ENCODE measurements around the gene RHBDD2.
"Not testable (repeated sequence)": the region's sequence is repeated elsewhere in the genome, so short reads cannot be mapped to it uniquely, and the experiment has no call there.

RHBDD2 gene

DNA sequence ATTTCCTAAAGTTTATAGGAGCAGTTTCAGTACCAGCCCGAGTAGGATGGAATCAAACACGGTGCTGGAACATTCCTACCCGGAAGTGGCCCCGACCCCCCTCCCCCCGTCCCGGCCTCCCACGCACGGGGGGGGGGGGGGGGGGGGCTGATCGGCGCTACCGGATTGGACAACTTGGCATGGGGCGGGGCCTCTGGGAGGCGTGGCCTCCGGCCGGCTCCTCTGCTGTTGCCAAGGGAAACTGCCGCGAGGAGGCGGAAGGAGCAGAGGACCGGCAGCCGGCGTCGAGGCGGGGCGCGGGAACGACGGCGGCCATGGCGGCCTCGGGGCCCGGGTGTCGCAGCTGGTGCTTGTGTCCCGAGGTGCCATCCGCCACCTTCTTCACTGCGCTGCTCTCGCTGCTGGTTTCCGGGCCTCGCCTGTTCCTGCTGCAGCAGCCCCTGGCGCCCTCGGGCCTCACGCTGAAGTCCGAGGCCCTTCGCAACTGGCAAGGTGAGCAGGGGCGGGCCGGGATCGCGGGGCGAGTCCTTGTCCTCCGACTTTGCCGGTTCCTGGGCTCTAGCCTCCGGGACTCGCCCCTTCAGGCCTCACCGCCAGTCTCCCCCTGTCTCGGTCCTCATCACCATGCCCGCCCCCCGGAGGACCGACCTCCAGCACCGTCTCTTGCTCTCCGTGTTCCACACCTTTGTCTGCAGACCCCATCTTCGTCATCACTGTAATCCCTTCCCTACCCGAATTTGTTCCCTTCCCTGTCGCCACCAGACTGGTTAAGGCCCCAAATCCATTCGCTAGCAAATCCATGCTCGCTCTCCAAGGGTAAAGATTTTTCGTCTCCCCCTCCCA lies at the start of gene RHBDD2:
Gene RHBDD2 (plus strand): TSS at position 266 of the 843 bp plus-strand sequence. CDS start 49 bp downstream, at position 315.
- peak; percentile 96 to 97 for DNase-seq

DNA sequence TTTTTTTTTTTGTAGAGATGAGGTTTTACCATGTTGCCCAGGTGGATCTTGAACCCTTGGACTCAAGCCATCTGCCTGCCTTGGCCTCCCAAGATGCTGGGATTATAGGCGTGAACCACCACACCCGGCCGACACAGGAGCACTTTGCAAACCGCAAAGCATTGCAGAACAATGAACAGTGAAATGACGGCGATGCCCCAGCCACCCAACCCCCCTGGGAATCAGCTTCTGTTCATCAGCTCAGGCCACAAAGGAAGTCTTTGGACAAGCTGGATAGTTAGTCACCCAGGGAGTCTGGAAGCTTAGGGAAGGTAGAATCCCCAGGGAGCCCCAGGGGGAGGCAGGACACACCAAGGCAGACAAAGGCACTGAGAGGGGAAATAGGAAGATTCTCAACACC lies 49.2 kb upstream of the RHBDD2 start:
- DNase-seq = not testable (repeated sequence)

DNA sequence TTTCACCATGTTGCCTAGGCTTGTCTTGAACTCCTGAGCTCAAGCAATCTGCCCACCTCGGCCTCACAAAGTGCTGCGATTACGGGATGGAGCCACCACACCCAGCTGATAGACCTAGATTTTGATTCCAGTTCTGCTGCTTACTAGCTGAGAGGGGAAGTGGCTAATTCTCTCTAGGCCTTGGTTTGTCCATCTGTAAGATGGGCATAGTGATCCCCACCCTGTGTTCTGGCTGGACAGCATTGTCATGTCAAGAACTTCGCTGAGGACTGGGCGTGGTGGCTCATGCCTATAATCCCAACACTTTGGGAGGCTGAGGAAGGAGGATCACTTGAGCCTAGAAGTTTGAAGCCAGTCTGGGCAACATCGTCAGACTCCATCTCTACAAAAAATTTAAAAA lies 47.9 kb upstream of the RHBDD2 start:
- DNase-seq = no peak

DNA sequence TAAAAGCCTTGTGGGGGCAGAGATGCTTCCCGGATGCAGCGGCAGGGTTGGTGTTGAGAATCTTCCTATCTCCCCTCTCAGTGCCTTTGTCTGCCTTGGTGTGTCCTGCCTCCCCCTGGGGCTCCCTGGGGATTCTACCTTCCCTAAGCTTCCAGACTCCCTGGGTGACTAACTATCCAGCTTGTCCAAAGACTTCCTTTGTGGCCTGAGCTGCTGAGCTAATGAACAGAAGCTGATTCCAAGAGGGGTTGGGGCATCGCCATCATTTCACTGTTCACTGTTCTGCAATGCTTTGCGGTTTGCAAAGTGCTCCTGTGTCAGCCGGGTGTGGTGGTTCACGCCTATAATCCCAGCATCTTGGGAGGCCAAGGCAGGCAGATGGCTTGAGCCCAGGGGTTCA lies 45.2 kb upstream of the RHBDD2 start:
- not testable (repeated sequence) for DNase-seq

DNA sequence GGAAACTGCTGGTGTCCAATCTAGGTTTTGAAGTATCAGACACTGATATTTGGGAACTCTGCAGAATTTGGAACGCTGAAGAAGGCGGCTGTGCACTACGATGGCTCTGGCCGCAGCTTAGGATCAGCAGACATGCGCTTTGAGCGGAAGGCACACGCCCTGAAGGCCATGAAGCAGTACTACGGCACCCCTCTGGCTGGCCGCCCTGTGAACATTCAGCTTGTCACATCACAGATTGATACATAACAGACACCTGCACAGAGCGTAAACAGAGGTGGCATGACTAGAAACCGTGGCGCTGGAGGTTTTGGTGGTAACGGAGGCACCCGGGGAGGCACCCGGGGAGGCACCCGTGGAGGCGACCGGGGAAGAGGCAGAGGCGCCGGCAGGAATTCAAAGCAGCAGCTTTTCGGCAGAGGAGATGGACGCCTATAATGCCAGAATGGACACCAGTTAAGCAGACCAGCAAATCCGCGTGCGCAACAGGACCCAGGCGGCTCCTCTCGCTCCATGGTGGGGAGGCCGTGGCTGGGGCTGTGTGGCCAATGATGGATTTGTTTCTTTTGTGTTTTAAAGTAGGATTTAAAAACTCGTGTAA lies 43.0 kb upstream of the RHBDD2 start:
- DNase-seq = no peak

DNA sequence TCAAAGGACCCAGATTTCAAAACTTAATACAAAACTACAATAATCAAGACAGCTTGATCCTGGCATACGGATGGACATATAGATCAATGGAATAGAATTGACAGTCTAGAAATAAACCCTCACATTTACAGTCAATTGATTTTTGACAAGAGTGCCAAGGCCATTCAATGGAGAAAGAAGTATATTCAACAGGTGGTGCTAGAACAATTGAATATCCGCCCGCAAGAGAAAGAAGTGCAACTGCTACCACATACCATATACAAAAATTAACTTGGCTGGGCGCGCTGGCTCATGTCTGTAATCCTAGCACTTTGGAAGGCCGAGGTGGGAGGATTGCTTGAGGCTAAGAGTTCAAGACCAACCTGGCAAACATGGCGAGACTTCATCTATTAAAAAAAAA lies 42.0 kb upstream of the RHBDD2 start:
- DNase-seq = no peak

DNA sequence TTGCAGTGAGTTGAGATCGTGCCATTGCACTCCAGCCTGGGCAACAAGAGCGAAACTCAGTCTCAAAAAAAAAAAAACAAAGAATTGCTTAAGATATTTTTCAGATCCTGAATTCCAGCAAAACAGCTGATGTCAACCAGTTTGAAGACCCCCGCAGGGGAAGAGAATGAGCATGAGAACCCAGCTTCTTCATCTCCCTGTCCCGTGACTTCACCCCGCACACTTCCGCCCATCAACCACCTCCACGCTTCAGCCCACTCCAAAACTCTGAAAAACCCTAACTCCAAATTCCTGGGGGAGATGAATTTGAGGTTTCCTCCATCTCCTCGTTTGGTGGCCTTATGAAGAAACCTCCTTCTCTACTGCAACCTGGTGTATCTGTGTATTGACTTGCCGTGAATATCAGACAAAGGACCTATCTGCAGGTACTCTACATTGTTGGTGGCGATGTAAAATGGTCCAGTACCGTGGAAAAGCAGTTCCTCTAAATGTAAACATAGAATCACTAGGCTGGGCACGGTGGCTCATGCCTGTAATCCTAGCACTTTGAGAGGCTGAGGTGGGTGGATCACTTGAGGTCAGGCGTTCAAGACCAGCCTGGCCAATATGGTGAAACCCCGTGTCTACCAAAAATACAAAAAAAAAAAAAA lies 40.4 kb upstream of the RHBDD2 start:
- DNase-seq = not testable (repeated sequence)

DNA sequence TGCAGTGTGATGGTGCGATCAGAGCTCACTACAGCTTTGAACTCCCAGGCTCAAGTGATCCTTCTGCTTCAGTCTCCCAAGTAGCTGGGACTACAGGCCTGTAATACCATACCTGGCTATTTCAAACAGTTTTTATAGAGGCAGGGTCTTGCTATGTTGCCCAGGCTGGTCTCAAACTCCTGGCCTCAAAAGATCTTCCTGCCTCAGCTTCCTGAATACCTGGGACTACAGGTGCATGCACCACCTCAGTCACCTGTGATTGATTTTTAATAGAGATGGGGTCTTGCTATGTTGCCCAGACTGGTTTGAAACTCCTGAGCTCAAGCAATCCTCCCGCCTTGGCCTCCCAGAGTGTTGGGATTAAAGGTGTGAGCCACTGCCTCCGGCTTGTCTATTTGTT lies 38.8 kb upstream of the RHBDD2 start:
- DNase-seq = no peak

DNA sequence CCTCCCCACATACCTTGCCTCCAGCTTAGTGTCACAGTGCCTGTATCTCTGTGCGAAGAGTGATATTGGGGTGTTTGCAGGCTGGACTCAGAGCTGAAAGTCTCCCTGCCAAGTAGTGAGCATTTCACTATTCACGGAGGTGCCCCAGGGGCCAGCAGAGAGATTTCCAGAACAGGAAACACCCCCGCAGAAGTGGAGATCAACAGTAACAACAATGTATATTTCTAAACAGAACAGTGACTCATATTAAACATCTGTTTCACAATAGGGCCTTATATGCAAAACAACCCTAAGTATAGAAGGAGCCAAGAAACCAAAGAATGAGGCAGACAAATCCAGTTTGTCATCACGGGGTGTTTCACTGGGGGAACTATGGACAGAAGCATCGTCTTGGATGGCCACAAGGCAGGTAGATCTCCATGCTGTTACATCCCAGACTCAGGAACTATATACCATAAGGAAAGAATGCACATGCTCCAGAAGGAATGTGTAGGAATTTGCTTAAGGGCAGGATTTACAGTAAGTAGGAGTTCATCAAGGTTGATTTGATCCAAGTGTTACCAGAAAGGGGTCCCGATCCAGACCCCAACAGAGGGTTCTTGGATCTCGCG lies 35.9 kb upstream of the RHBDD2 start:
- peak in 1 of 2 donors; percentile 53 for DNase-seq

DNA sequence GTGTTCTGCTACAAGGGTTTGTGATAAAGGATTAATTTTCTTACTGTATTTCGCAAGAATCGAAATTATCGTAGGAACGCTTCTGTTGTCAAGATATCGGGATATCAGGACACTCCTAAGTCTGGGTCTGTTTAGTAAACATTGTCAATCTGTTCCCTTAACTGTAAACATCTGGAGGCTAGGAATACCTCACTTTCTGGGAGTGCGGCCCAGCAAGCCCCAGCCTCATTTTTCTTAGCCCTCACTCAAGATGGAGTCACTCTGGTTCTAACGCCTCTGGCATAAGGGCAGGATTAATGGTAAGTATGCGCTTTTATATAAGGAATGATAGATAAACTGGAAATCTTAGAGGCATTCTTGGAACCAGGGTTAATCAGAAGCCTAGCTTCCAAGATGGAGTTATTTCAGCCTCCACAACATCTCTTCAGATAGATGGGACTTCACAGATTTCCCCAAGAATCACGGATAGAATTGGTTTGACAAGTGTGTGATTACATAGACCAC lies 35.2 kb upstream of the RHBDD2 start:
- DNase-seq = no peak

DNA sequence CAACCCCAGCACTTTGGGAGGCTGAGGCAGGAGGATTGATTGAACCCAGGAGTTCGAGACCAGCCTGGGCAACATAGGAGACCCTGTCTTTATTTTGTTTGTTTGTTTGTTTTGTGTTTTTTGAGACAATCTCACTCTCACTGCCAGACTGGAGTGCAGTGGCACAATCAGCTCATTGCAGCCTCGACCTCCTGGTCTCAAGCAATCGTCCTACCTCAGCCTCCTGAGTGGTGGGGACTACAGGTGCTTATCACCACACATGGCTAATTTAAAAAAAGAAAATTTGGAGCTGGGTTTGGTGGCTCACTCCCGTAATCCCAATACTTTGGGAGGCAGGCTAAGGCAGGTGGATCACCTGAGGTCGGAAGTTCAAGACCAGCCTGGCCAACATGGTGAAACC lies 34.7 kb upstream of the RHBDD2 start:
- no peak for DNase-seq

DNA sequence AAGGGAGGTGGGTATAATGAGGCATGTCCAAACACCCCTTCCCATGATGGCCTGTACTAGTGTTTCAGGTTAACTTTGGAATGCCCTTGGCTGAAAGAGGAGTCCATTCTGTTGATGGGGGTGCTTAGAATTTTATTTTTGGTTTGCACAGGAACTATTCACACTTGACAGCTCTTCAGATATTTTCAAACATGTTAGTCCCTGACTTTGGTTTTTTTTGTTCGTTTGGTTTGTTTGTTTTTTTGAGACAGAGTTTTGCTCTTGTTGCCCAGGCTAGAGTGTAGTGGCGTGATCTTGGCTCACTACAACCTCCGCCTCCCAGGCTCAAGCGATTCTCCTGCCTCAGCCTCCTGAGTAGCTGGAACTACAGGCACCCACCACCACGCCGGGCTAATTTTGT lies 33.7 kb upstream of the RHBDD2 start:
- not testable (repeated sequence) for DNase-seq

DNA sequence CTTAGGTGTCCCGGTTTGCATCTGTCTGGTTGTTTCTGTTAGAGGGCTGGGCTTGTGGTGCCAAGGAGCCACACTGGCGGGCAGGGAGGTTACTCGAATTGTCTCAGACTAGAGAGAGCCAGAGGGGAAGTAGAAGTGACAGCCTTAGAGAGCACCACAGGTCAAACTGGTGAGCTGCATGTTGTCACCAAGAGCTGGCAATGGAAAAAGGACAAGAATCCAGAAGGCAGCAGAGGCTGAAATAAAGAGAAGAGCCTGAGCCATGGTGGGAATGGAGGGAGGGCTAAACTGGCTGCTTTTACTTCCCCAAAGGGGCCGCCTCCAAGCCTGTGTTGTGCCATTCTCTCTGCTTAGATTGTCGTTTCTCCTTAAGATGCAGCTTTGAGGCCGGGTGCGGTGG lies 31.1 kb upstream of the RHBDD2 start:
- DNase-seq = peak in 1 of 2 donors; percentile 25

DNA sequence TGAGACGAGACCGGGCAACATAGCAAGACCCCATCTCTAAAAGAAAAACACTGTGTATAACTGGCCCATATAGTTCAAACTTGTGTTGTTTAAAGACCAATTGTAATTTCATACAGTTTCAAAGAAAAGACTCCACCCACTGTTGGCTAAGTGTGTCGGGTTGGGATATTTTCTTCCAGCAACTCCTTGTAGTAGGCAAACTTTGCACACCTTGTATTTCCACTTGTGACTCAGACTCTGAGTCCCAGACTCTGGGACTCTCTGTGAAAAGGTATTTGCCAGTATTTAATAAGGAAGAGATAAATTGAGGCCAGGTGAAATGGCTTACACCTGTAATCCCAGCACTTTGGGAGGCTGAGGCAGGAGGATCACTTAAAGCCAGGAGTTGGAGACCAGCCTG lies 29.3 kb upstream of the RHBDD2 start:
- DNase-seq = no peak

DNA sequence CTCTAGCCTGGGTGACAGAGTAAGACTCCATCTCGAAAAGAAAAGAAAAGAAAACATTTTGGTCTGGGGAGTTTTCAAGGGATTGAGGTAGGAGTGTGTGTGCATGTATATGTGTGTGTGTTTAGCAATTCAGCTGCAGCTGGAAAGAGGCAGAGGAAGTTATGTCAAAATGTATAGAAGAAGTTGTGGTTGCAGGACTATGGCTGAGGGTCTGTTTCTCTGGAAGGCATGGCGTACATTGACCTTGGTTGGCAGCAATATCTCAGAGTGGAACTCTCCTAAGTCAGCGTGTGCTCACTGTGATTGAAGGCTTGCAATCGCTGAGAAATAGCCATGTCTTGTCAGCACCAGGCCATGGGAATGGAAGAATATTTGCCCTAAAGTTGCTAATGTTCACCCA lies 28.6 kb upstream of the RHBDD2 start:
- DNase-seq = no peak

DNA sequence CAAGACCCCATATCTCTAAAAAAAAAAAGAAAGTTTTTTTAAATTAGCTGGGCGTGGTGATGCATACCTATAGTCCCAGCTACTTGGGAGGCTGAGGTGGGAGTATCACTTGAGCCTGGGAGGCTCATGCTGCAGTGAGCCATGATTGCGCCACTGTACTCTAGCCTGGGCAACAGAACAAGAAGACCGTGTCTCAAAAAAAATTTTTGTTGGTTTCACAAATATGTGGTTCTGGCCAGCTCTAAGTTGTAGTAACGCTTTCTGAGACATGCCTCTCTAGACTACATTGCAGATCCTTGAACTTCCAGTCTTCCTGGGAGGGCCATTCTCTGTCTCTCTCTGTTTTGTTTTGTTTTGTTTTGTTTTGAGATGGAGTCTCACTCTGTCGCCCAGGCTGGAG lies 24.6 kb upstream of the RHBDD2 start:
- no peak for DNase-seq

DNA sequence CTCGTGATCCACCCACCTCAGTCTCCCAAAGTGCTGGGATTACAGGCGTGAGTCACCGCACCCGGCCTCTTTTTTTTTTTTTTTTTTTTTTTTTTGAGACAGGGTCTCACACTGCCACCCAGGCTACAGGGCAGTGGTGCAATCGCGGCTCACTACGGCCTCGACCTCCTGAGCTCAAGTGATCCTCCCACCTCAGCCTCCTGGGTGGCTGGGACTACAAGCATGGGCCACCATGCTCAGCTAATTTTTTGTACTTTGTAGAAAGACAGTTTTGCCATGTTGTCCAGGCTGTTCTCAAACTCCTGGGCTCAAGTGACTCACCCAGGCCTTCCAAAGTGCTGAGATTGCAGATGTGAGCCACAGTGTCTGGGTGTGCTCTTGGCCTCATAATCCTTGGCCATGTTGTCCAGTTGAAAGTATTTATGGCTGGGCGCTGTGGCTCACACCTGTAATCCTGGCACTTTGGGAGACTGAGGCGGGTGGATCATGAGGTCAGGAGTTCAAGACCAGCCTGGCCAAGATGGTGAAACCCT lies 24.0 kb upstream of the RHBDD2 start:
- DNase-seq = not testable (repeated sequence)

DNA sequence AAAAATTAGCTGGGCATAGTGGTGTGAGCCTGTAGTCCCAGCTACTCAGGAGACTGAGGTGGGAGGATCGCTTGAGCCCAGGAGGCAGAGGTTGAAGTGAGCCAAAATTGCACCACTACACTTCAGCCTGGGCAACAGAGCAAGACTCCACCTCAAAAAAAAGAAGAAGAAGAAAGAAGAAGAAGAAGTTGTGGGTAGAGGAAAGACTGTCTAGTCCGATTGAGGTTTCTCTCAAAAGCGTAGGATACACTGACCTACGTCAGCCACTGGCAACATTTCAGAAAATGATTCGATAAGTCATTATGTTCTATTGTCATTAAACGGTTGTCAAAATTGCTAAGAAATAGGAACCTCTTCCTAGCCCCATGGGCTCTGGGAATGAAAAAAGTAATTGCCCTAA lies 22.3 kb upstream of the RHBDD2 start:
- DNase-seq = peak in 1 of 2 donors; percentile 45

DNA sequence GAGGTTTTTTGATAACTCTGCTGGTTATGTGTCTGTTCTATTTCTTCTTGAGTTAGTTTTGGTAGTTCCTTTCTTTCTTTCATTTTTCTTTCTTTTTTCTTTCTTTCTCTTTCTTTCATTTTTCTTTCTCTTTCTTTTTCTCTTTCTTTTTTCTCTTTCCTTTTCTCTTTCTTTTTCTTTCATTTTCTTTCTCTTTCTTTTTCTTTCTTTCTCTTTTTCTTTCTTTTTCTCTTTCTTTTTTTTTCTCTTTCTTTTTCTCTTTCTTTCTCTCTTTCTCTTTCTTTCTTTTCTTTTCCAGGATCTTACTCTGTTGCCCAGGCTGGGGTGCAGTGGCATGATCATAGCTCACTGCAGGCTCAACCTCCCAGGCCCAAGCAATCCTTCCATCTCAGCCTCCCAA lies 20.4 kb upstream of the RHBDD2 start:
- no peak for DNase-seq

DNA sequence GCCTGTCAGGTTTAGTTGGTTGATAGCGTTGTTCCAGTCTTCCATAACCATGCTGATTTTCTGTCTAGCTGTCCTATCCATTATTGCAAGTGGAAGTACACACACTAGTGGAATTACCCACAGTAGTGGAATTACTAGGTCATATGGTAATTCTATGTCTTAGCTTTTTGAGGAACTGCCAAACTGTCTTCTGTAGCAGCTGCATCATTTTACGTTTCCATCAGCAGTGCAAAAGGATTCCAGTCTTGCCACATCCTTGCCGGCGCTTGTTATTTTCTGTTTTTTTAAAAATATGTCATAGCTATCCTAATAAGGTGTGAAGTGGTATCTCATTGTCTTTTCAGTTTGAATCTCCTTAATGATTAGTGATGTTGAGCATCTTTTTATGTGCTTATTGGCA lies 17.2 kb upstream of the RHBDD2 start:
- DNase-seq = peak in 1 of 2 donors; percentile 52

DNA sequence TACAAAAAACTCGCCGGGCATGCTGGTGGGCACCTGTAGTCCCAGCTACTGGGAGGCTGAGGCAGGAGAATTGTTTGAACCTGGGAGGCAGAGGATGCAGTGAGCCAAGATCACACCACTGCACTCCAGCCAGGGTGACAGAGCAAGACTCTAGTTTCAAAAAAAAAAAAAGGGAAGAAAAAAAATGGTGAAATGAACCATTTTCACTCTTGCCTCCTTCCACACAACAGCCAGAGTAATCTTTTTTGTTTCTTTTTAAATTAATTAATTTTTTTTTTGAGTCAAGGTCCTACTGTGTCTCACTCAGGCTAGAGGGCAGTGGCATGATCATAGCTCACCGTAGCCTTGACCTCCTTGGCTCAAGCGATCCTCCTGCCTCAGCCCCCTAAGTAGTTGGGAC lies 14.6 kb upstream of the RHBDD2 start:
- DNase-seq = not testable (repeated sequence)

DNA sequence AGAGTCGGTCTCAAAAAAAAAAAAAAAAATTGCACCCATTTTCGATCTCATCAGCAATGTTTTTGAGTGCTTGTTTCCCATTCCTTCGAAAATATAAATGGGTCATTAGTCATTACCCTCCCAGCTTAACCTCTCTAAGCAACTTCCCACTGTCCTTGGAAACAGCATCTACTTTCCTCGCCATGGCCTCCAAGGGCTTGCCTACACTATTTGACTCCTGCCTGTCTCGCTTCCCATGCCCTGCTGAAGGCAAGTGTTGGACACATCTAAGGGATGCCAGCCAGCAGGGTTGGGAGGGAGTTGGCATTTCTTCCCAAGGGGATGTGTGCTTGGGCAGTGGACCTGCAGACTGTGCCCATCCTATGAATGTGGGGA lies 12.7 kb upstream of the RHBDD2 start:
- no peak for DNase-seq
